PC-3 (cell line): Measurements from ENCODE around the gene CUTA. TPM values are rescaled to one million over a fixed set of nuclear protein-coding genes. Genes with fewer than 3 reads are reported as not detected.

ENCODE experiments used
- ATAC-seq: fragments of 200-7000 bp; cut with Tn5 transposase; 2 replicates; pipeline ENCODE4 v1.9.1; 2020; ENCODE audit warnings: mild to moderate bottlenecking, moderate library complexity
- BruUV-seq: library from RNA; stranded (reverse); fragments of 400-500 nt; replicated peaks from 2 replicates; lab custom pipeline; 2021; lab: Mats Ljungman, UMichigan
- CTCF ChIA-PET: fragments of 300-600 bp; sonication (Branson Sonifier 250); formaldehyde crosslinking; loops from one replicate; lab custom pipeline; 2022; ENCODE audit warnings: antibody characterized with exemption; lab: Charles Lee
- POLR2A ChIA-PET: fragments of 300-600 bp; sonication (Branson Sonifier 250); formaldehyde crosslinking; loops from one replicate; lab custom pipeline; 2022; ENCODE audit warnings: antibody characterized with exemption; ENCODE audit not compliant: unreplicated experiment; lab: Charles Lee
- DNase-seq: peaks from one replicate; pipeline ENCODE4 v3.0.0-alpha.2; 2015
- H2AFZ ChIP-seq: fragments of 300-600 bp; sonication (generic); 2 replicates; pipeline ENCODE4 v1.6.0; 2016; ENCODE audit warnings: antibody characterized with exemption, low read length
- H3F3A ChIP-seq: fragments of 300-600 bp; sonication (generic); one replicate; pipeline ENCODE4 v1.6.0; 2017; ENCODE audit warnings: antibody characterized with exemption, low read length, control low read depth, mild to moderate bottlenecking; ENCODE audit not compliant: unreplicated experiment
- H3K27ac ChIP-seq: fragments of 300-600 bp; sonication (generic); 2 replicates; pipeline ENCODE4 v1.5.1; 2016; ENCODE audit warnings: mild to moderate bottlenecking, low read length
- H3K27me3 ChIP-seq: fragments of 300-600 bp; sonication (generic); 2 replicates; pipeline ENCODE4 v1.6.1; 2016; ENCODE audit warnings: low read length, mixed read lengths
- H3K36me3 ChIP-seq: fragments of 300-600 bp; sonication (generic); 2 replicates; pipeline ENCODE4 v1.6.1; 2016; ENCODE audit warnings: low read depth, mixed run types, low read length, mixed read lengths
- H3K4me1 ChIP-seq: fragments of 300-600 bp; sonication (generic); 2 replicates; pipeline ENCODE4 v1.5.1; 2016; ENCODE audit warnings: low read length; ENCODE audit not compliant: insufficient read depth
- H3K4me2 ChIP-seq: fragments of 300-600 bp; sonication (generic); 2 replicates; pipeline ENCODE4 v1.6.0; 2016; ENCODE audit warnings: low read length
- H3K4me3 ChIP-seq: fragments of 300-600 bp; sonication (generic); 2 replicates; pipeline ENCODE4 v1.5.1; 2016; ENCODE audit warnings: mild to moderate bottlenecking, low read length, mixed read lengths
- H3K79me2 ChIP-seq: fragments of 300-600 bp; sonication (generic); 2 replicates; pipeline ENCODE4 v1.6.1; 2017; ENCODE audit warnings: low read length, mixed read lengths
- H3K9ac ChIP-seq: fragments of 300-600 bp; sonication (generic); 2 replicates; pipeline ENCODE4 v1.6.0; 2016; ENCODE audit warnings: mild to moderate bottlenecking, low read length
- H3K9me2 ChIP-seq: fragments of 300-600 bp; sonication (generic); replicated peaks from 2 replicates; pipeline ENCODE4 v1.6.1; 2016; ENCODE audit warnings: mixed run types, low read length, mixed read lengths
- H3K9me3 ChIP-seq: fragments of 300-600 bp; sonication (generic); 2 replicates; pipeline ENCODE4 v1.6.1; 2016; ENCODE audit warnings: low read length, mixed read lengths
- H4K20me1 ChIP-seq: fragments of 300-600 bp; sonication (generic); 2 replicates; pipeline ENCODE4 v1.6.1; 2016; ENCODE audit warnings: low read length, mixed read lengths
- EZH2 ChIP-seq: fragments of 300-600 bp; sonication (generic); IDR thresholded peaks from one replicate; pipeline ENCODE4 v1.6.1; 2017; ENCODE audit warnings: antibody characterized with exemption, mild to moderate bottlenecking, low read length; ENCODE audit not compliant: unreplicated experiment
- EZH2phosphoT487 ChIP-seq: fragments of 300-600 bp; sonication (generic); IDR thresholded peaks from 2 replicates; pipeline ENCODE4 v1.6.1; 2018; ENCODE audit warnings: mild to moderate bottlenecking, antibody characterized with exemption, low read length, borderline replicate concordance
- intact Hi-C: fragments of 100-400 bp; cut with micrococcal nuclease; formaldehyde crosslinking; loops from 2 replicates; pipeline ENCODE4 v1.9.0; 2023
- total RNA-seq: library from RNA; depleted of rRNA; stranded (reverse); fragments of >200 nt; gene quantifications from 2 replicates; pipeline ENCODE4 v1.2.3, GENCODE V29; 2014
- TF ChIP-seq, protein P1 (sequence below): fragments of 300-600 bp; sonication (generic); conservative IDR thresholded peaks from 2 replicates; pipeline ENCODE4 v1.5.1; 2017; ENCODE audit warnings: antibody characterized with exemption, low read depth, mild to moderate bottlenecking, low read length

Gene CUTA
- total RNA-seq, 1 experiment from 2014 or later: 242 TPM

DNA sequence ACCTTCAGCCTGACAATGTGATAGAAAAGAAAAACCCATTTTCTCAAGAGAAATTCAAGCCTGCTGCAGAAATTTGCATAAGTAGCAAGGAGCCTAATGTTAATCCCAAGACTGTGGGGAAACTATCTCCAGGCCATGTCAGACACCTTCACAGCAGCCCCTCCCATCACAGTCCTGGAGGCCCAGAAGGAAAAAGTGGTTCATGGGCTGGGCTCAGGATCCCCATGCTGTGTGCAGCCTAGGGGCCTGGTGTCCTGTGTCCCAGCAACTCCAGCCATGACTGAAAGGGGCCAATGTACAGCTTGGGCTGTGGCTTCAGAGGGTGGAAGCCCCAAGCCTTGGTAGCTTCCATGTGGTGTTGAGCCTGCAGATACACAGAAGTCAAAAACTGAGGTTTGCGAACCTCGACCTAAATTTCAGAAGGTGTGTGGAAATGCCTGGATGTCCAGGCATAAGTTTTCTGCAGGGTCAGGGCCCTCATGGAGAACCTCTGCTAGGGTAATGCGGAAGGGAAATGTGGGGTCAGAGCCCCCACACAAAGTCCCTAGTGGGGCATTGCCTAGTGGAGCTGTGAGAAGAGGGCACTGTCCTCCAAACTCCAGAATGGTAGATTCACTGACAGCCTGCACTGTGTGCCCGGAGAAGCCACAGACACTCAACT, 48.3 kb upstream of the CUTA start:
- Histone ChIP-seq H3K4me3 (no peak overlapping the region), H3K27me3 (no peaks in the 10 kb centered on the region), H3K9me3 (no peaks in the 10 kb centered on the region), H3K79me2 (no peaks in the 10 kb centered on the region), H4K20me1 (no peaks in the 10 kb centered on the region), H3K36me3 (no peaks in the 10 kb centered on the region), H2AFZ (no peak overlapping the region), H3K4me1 (no peaks in the 10 kb centered on the region), H3K9me2 (no peaks in the 10 kb centered on the region), H3F3A (no peaks in the 10 kb centered on the region), H3K27ac (no peak overlapping the region), H3K4me2 (no peak overlapping the region), H3K9ac (no peak overlapping the region)
- intact Hi-C loops: no loop called here
- DNase-seq (no peak), ATAC-seq (no peak)
- CTCF ChIA-PET: no interaction called here
- POLR2A ChIA-PET: no interaction called here
- no TSS peak for BruUV-seq
- TF ChIP-seq EZH2 (no peak), EZH2phosphoT487 (no peak)
- TF ChIP-seq, protein P1, sequence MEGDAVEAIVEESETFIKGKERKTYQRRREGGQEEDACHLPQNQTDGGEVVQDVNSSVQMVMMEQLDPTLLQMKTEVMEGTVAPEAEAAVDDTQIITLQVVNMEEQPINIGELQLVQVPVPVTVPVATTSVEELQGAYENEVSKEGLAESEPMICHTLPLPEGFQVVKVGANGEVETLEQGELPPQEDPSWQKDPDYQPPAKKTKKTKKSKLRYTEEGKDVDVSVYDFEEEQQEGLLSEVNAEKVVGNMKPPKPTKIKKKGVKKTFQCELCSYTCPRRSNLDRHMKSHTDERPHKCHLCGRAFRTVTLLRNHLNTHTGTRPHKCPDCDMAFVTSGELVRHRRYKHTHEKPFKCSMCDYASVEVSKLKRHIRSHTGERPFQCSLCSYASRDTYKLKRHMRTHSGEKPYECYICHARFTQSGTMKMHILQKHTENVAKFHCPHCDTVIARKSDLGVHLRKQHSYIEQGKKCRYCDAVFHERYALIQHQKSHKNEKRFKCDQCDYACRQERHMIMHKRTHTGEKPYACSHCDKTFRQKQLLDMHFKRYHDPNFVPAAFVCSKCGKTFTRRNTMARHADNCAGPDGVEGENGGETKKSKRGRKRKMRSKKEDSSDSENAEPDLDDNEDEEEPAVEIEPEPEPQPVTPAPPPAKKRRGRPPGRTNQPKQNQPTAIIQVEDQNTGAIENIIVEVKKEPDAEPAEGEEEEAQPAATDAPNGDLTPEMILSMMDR: no peak

DNA sequence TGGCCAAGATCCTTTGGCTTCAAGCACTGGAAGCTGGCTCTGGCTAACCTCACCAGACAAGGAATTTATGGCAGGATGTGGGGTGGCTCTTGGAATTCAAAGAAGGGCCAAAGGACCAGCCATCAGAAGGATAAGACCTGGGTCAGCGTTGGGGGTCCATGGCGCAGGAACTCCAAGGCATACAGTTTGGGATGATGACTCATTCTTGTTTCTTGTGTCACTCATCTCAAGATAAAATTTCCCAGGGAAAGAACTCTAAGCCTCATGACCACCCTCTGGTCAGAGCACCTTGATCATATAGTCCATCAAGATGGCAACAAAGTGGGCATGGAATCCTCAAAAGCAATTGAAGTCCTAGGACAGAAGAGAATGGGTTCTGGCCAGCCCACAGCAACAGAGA, 41.3 kb upstream of the CUTA start:
- DNase-seq: no peak
- Histone ChIP-seq H2AFZ (no peak overlapping the region), H3K4me1 (peaks cover 9% of the 10 kb centered on the region), H3K36me3 (peaks cover 15% of the 10 kb centered on the region; the same call in 1 of the 2 replicates), H3K79me2 (peaks cover 22% of the 10 kb centered on the region), H4K20me1 (no peaks in the 10 kb centered on the region), H3K4me3 (no peak overlapping the region), H3K4me2 (no peak overlapping the region), H3K27ac (no peak overlapping the region), H3K9ac (no peak overlapping the region), H3K9me2 (no peaks in the 10 kb centered on the region), H3F3A (no peaks in the 10 kb centered on the region), H3K9me3 (no peaks in the 10 kb centered on the region), H3K27me3 (no peaks in the 10 kb centered on the region)
- POLR2A ChIA-PET: no interaction called here
- TF ChIP-seq EZH2: no peak
- TF ChIP-seq, protein P1: no peak
- TF ChIP-seq EZH2phosphoT487: no peak
- intact Hi-C loops: loop anchor here (10.0 kb wide), 1 partner anchor 96 kb away; no protein-coding TSS in a partner anchor
- ATAC-seq: no peak
- CTCF ChIA-PET: no interaction called here
- no TSS peak for BruUV-seq

DNA sequence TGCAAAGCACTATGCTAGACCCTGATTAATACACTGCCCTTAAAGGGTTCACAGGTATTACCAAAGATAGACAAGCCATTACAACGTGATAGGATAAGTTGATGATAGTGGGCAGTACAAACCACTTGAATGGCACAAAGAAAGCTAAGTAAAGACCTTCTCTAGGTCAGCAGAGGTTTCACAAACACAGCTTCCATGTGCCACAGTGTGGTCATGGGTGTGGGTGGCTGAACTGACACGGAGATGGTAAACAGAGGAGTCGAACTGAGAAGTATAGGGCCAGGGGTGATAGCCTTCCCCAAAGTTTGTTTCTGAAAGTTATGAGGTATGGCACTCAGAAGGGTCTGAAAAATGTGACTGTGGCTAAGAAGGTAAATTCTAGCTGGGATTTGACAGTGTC, 40.8 kb upstream of the CUTA start:
- ATAC-seq (no peak), DNase-seq (no peak)
- H3K9me2 ChIP-seq: no peaks in the 10 kb centered on the region
- no TSS peak for BruUV-seq
- H4K20me1 ChIP-seq: no peaks in the 10 kb centered on the region
- H3K9me3 ChIP-seq: no peaks in the 10 kb centered on the region
- no peak overlapping the region for H3K4me2 ChIP-seq
- no peaks in the 10 kb centered on the region for H3K27me3 ChIP-seq
- H2AFZ ChIP-seq: no peak overlapping the region
- CTCF ChIA-PET: no interaction called here
- H3K79me2 ChIP-seq: peaks cover 26% of the 10 kb centered on the region
- H3K36me3 ChIP-seq: peaks cover 15% of the 10 kb centered on the region; the same call in 1 of the 2 replicates
- peaks cover 9% of the 10 kb centered on the region for H3K4me1 ChIP-seq
- H3K9ac ChIP-seq: no peak overlapping the region
- no peaks in the 10 kb centered on the region for H3F3A ChIP-seq
- H3K4me3 ChIP-seq: no peak overlapping the region
- intact Hi-C loops: loop anchor here (10.0 kb wide), 1 partner anchor 96 kb away; no protein-coding TSS in a partner anchor
- no peak overlapping the region for H3K27ac ChIP-seq
- TF ChIP-seq EZH2phosphoT487 (no peak), EZH2 (no peak)
- TF ChIP-seq, protein P1: no peak
- POLR2A ChIA-PET: no interaction called here
